AG04450 (cell line): Measurements from ENCODE around the gene ZBED3. TPM values are rescaled to one million over a fixed set of nuclear protein-coding genes. Genes with fewer than 3 reads are reported as not detected.
"Not testable (repeated sequence)": the region's sequence is repeated elsewhere in the genome, so short reads cannot be mapped to it uniquely, and the experiment has no call there.

Experiments used
- CTCF ChIA-PET: fragments of 300-600, 350-600 bp; formaldehyde crosslinking; extraction: SDS; loops from one replicate; lab custom pipeline; 2022; ENCODE audit warnings: antibody characterized with exemption, inconsistent platforms; lab: Charles Lee
- POLR2A ChIA-PET: fragments of 350-600 bp; formaldehyde crosslinking; extraction: SDS; loops from one replicate; lab custom pipeline; 2021; ENCODE audit warnings: antibody characterized with exemption, inconsistent platforms; lab: Yijun Ruan, JAX
- DNase-seq: peaks from one replicate; pipeline ENCODE4 v3.0.0-alpha.2; 2011; ENCODE audit warnings: low read depth, low spot score
- H3K27ac ChIP-seq: one replicate; pipeline ENCODE4 v1.5.1; 2012; ENCODE audit warnings: low read depth, low read length, control low read depth
- H3K27me3 ChIP-seq: one replicate; pipeline ENCODE4 v1.6.0; 2012; ENCODE audit warnings: low read length; ENCODE audit not compliant: control insufficient read depth, insufficient read depth
- H3K4me3 ChIP-seq: 2 replicates; pipeline ENCODE4 v1.5.1; 2011; ENCODE audit warnings: mild to moderate bottlenecking, low read depth, low read length, control low read depth
- H3K9me3 ChIP-seq: 2 replicates; pipeline ENCODE4 v1.5.1; 2012; ENCODE audit warnings: low read length; ENCODE audit not compliant: control insufficient read depth, insufficient read depth
- CTCF ChIP-seq: IDR thresholded peaks from 2 replicates; pipeline ENCODE4 v1.5.1; 2011; ENCODE audit warnings: low read depth, low read length, control low read depth, inconsistent platforms
- polyA plus RNA-seq: library from polyadenylated mRNA; depleted of rRNA; stranded (reverse); fragments of >200 nt; gene quantifications from 2 replicates; pipeline ENCODE4 v1.2.3, GENCODE V29; 2011

ZBED3 gene
- polyA plus RNA-seq, 1 experiment = 7.3 TPM

- Histone ChIP-seq H3K27ac (no peak overlapping the region), H3K27me3 (peaks cover 18% of the 10 kb centered on the region), H3K9me3 (no peaks in the 10 kb centered on the region; the same call in 1 of the 2 replicates), H3K4me3 (no peak overlapping the region)
- no peak for TF ChIP-seq CTCF
- ChIA-PET POLR2A (interaction anchor here (1.2 kb wide), 1 partner anchor 364 kb away, joined by 3 read pairs; the partner anchor contains the start of gene WDR41), CTCF (interaction anchor here (1.1 to 2.8 kb wide), 9 partner anchors 11 to 368 kb away, joined by 3 to 45 read pairs (median 4); partner anchors contain the start of gene WDR41)
- no peak for DNase-seq
Measured at GRCh38 chr5:77128411-77129061, 41.5 kb upstream of the ZBED3 start.

GRCh38 chr5:77123057-77123456 lies 36.0 kb upstream of the ZBED3 start:
- ChIA-PET POLR2A (no interaction called here), CTCF (interaction anchor here (1.1 kb wide), 1 partner anchor 21 kb away, joined by 3 read pairs; no protein-coding TSS in a partner anchor)
- TF ChIP-seq CTCF = no peak
- Histone ChIP-seq H3K27ac (no peak overlapping the region), H3K9me3 (no peaks in the 10 kb centered on the region; the same call in 1 of the 2 replicates), H3K4me3 (no peak overlapping the region), H3K27me3 (peaks cover 9% of the 10 kb centered on the region)
- DNase-seq = no peak

GRCh38 chr5:77120706-77121105 lies 33.6 kb upstream of the ZBED3 start:
- CTCF ChIA-PET = no interaction called here
- TF ChIP-seq CTCF = no peak
- Histone ChIP-seq H3K27me3 (peaks cover 7% of the 10 kb centered on the region), H3K9me3 (no peaks in the 10 kb centered on the region), H3K27ac (no peak overlapping the region), H3K4me3 (no peak overlapping the region)
- DNase-seq = no peak
- POLR2A ChIA-PET = no interaction called here

GRCh38 chr5:77120086-77120485 lies 33.0 kb upstream of the ZBED3 start:
- POLR2A ChIA-PET = interaction anchor here (0.8 kb wide), 1 partner anchor 16 kb away, joined by 7 read pairs; no protein-coding TSS in a partner anchor
- TF ChIP-seq CTCF = no peak
- Histone ChIP-seq H3K9me3 (no peaks in the 10 kb centered on the region), H3K27me3 (peaks cover 7% of the 10 kb centered on the region), H3K4me3 (no peak overlapping the region), H3K27ac (no peak overlapping the region)
- no peak for DNase-seq
- CTCF ChIA-PET = no interaction called here

- no peak overlapping the region for H3K4me3 ChIP-seq
- ChIA-PET CTCF (no interaction called here), POLR2A (no interaction called here)
- H3K27me3 ChIP-seq = peaks cover 7% of the 10 kb centered on the region
- H3K9me3 ChIP-seq = no peaks in the 10 kb centered on the region
- H3K27ac ChIP-seq = no peak overlapping the region
- no peak for DNase-seq
- no peak for TF ChIP-seq CTCF
Measured at GRCh38 chr5:77117161-77117560, 30.1 kb upstream of the ZBED3 start.

GRCh38 chr5:77107035-77107434 lies 19.9 kb upstream of the ZBED3 start:
- H3K4me3 ChIP-seq, DNase-seq, CTCF ChIA-PET, POLR2A ChIA-PET, H3K27me3 ChIP-seq, H3K9me3 ChIP-seq, H3K27ac ChIP-seq: not testable (repeated sequence)
